Neural cell (in vitro differentiated cells): ENCODE measurements around the gene SH3TC1. TPM values are rescaled to one million over a fixed set of nuclear protein-coding genes. Genes with fewer than 3 reads are reported as not detected.

Experiments used
- H2AFZ ChIP-seq: fragments of 200-600, 300-800 bp; sonication (generic), shearing (Covaris generic); 2 replicates; pipeline ENCODE4 v1.6.0; 2014; ENCODE audit warnings: low read depth, mild to moderate bottlenecking, antibody characterized with exemption, low read length, moderate library complexity
- H3F3A ChIP-seq: fragments of 200-600 bp; shearing (Covaris generic); 2 replicates; pipeline ENCODE4 v1.6.1; 2016; ENCODE audit warnings: mild to moderate bottlenecking, moderate library complexity, mixed read lengths, antibody characterized with exemption, low read length; ENCODE audit not compliant: insufficient read depth, poor library complexity, severe bottlenecking
- H3K27ac ChIP-seq: fragments of 200-600, 300-800 bp; sonication (generic), shearing (Covaris generic); 2 replicates; pipeline ENCODE4 v1.5.1; 2014; ENCODE audit warnings: mild to moderate bottlenecking, low read length, moderate library complexity
- H3K27me3 ChIP-seq: fragments of 300-800, 200-600 bp; sonication (generic), shearing (Covaris generic); 2 replicates; pipeline ENCODE4 v1.6.0; 2014; ENCODE audit warnings: mild to moderate bottlenecking, low read depth, low read length, moderate library complexity; ENCODE audit not compliant: insufficient read depth
- H3K36me3 ChIP-seq: fragments of 300-800, 200-600 bp; sonication (generic), shearing (Covaris generic); 2 replicates; pipeline ENCODE4 v1.5.1; 2014; ENCODE audit warnings: mild to moderate bottlenecking, antibody characterized with exemption, low read length, moderate library complexity; ENCODE audit not compliant: insufficient read depth
- H3K4me2 ChIP-seq: fragments of 300-800, 200-600 bp; sonication (generic), shearing (Covaris generic); 2 replicates; pipeline ENCODE4 v1.6.0; 2014; ENCODE audit warnings: mild to moderate bottlenecking, low read length
- H3K4me3 ChIP-seq: fragments of 300-800, 200-600 bp; sonication (generic), shearing (Covaris generic); 2 replicates; pipeline ENCODE4 v1.5.1; 2014; ENCODE audit warnings: mild to moderate bottlenecking, low read length, moderate library complexity
- H3K79me2 ChIP-seq: fragments of 200-600 bp; shearing (Covaris generic); replicated peaks from 2 replicates; pipeline ENCODE4 v1.6.0; 2014; ENCODE audit warnings: mild to moderate bottlenecking, low read length, moderate library complexity; ENCODE audit not compliant: insufficient read depth
- H3K9ac ChIP-seq: fragments of 300-800, 200-600 bp; sonication (generic), shearing (Covaris generic); 2 replicates; pipeline ENCODE4 v1.6.1; 2016; ENCODE audit warnings: mild to moderate bottlenecking, low read length, mixed read lengths
- H3K9me2 ChIP-seq: fragments of 200-600 bp; shearing (Covaris generic); 2 replicates; pipeline ENCODE4 v1.6.1; 2016; ENCODE audit warnings: mild to moderate bottlenecking, low read length, mixed read lengths; ENCODE audit not compliant: insufficient read depth
- H3K9me3 ChIP-seq: fragments of 200-600, 300-800 bp; sonication (generic), shearing (Covaris generic); 2 replicates; pipeline ENCODE4 v1.6.1; 2016; ENCODE audit warnings: mild to moderate bottlenecking, mixed run types, low read length, moderate library complexity, mixed read lengths
- H4K20me1 ChIP-seq: fragments of 200-600 bp; shearing (Covaris generic); 2 replicates; pipeline ENCODE4 v1.6.1; 2016; ENCODE audit warnings: mild to moderate bottlenecking, mixed run types; ENCODE audit not compliant: insufficient read depth
- EP300 ChIP-seq: fragments of 450-650 bp; conservative IDR thresholded peaks from 2 replicates; pipeline ENCODE4 v1.6.1; 2014; ENCODE audit warnings: antibody characterized with exemption, mild to moderate bottlenecking, moderate library complexity; ENCODE audit not compliant: poor library complexity, severe bottlenecking
- EZH2 ChIP-seq: fragments of 200-600, 300-800 bp; shearing (Covaris generic), sonication (generic); IDR thresholded peaks from 2 replicates; pipeline ENCODE4 v1.6.1; 2014; ENCODE audit warnings: antibody characterized with exemption, low read length, borderline replicate concordance, mild to moderate bottlenecking; ENCODE audit not compliant: insufficient read depth, poor library complexity, severe bottlenecking
- MXI1 ChIP-seq: fragments of 450-650 bp; conservative IDR thresholded peaks from 2 replicates; pipeline ENCODE4 v1.6.1; 2014; ENCODE audit warnings: antibody characterized with exemption, mild to moderate bottlenecking; ENCODE audit not compliant: poor library complexity, severe bottlenecking
- POLR2AphosphoS5 ChIP-seq: IDR thresholded peaks from 2 replicates; pipeline ENCODE4 v1.6.1; 2012
- RAD21 ChIP-seq: fragments of 450-650 bp; conservative IDR thresholded peaks from 2 replicates; pipeline ENCODE4 v1.6.1; 2014; ENCODE audit warnings: antibody characterized with exemption, mild to moderate bottlenecking, moderate library complexity
- SMC3 ChIP-seq: fragments of 450-650 bp; conservative IDR thresholded peaks from 2 replicates; pipeline ENCODE4 v1.6.1; 2014; ENCODE audit warnings: antibody characterized with exemption, mild to moderate bottlenecking, moderate library complexity; ENCODE audit not compliant: poor library complexity
- TAF1 ChIP-seq: IDR thresholded peaks from 2 replicates; pipeline ENCODE4 v1.6.1; 2012; ENCODE audit warnings: low read depth
- polyA plus RNA-seq: library from polyadenylated mRNA; depleted of rRNA; stranded (reverse); fragments of >200 nt; gene quantifications from 2 replicates; pipeline ENCODE4 v1.2.3, GENCODE V29; 2014
- TF ChIP-seq, protein P1 (sequence below): fragments of 450-650 bp; IDR thresholded peaks from 2 replicates; pipeline ENCODE4 v1.5.1; 2014; ENCODE audit warnings: antibody characterized with exemption, mild to moderate bottlenecking, moderate library complexity; ENCODE audit not compliant: poor library complexity, severe bottlenecking
- TF ChIP-seq, protein P2 (sequence below): IDR thresholded peaks from 2 replicates; pipeline ENCODE4 v1.6.1; 2012; ENCODE audit warnings: borderline replicate concordance

Gene SH3TC1
- polyA plus RNA-seq, 1 donor from 2014 or later: not detected

DNA sequence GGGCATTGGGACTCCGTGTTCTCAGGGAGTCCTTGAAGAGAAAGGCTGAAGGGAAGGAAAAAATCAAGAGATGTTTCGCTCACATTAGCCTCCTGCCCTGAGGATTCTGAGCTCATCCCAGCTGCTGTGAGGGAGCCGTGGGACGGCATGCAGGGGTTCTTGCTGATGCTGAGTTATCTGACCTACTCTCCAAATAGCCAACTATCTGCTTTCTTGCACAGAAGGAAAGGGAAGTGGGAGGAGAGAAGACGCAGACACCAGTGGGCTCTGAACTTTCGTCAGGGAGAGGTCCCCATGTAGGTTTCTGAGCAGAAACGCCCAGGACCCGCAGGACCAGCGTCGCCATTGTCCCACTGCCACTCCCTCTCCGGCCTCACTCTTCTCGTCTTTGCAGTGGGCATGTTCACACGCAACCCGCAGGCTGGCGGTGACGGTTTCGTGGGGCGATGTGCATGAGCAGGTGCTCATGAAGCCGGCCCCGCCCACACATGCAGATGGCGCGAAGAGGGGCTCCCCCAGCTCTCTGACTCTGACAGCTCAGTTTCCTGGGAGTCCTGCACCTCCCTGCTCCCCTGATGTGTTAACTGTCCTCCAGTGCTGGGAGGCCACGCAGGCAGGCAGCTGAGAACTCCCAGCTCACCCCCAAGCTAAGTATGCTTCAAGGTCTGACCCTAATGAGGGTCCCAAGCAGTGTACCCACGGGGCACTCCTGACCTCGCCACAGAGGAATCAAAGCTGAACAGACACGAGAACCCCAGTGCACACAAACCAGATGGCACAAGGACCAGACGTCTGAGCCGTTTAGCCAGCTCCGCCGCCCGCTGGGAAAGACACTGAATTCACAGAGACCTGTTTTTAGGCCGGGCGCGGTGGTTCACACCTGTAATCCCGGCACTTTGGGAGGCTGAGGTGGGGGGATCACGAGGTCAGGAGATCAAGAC, 26.8 kb upstream of the SH3TC1 start:
- no peaks in the 10 kb centered on the region for H3K79me2 ChIP-seq
- no peak overlapping the region for H2AFZ ChIP-seq
- no peak overlapping the region for H3K4me3 ChIP-seq
- H3K36me3 ChIP-seq: no peaks in the 10 kb centered on the region
- no peak overlapping the region for H3K9ac ChIP-seq
- no peaks in the 10 kb centered on the region for H3F3A ChIP-seq
- H4K20me1 ChIP-seq: no peaks in the 10 kb centered on the region
- no peak for TF ChIP-seq EP300
- TF ChIP-seq, protein P1, sequence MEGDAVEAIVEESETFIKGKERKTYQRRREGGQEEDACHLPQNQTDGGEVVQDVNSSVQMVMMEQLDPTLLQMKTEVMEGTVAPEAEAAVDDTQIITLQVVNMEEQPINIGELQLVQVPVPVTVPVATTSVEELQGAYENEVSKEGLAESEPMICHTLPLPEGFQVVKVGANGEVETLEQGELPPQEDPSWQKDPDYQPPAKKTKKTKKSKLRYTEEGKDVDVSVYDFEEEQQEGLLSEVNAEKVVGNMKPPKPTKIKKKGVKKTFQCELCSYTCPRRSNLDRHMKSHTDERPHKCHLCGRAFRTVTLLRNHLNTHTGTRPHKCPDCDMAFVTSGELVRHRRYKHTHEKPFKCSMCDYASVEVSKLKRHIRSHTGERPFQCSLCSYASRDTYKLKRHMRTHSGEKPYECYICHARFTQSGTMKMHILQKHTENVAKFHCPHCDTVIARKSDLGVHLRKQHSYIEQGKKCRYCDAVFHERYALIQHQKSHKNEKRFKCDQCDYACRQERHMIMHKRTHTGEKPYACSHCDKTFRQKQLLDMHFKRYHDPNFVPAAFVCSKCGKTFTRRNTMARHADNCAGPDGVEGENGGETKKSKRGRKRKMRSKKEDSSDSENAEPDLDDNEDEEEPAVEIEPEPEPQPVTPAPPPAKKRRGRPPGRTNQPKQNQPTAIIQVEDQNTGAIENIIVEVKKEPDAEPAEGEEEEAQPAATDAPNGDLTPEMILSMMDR: no peak
- no peak for TF ChIP-seq EZH2
- TF ChIP-seq, protein P2, sequence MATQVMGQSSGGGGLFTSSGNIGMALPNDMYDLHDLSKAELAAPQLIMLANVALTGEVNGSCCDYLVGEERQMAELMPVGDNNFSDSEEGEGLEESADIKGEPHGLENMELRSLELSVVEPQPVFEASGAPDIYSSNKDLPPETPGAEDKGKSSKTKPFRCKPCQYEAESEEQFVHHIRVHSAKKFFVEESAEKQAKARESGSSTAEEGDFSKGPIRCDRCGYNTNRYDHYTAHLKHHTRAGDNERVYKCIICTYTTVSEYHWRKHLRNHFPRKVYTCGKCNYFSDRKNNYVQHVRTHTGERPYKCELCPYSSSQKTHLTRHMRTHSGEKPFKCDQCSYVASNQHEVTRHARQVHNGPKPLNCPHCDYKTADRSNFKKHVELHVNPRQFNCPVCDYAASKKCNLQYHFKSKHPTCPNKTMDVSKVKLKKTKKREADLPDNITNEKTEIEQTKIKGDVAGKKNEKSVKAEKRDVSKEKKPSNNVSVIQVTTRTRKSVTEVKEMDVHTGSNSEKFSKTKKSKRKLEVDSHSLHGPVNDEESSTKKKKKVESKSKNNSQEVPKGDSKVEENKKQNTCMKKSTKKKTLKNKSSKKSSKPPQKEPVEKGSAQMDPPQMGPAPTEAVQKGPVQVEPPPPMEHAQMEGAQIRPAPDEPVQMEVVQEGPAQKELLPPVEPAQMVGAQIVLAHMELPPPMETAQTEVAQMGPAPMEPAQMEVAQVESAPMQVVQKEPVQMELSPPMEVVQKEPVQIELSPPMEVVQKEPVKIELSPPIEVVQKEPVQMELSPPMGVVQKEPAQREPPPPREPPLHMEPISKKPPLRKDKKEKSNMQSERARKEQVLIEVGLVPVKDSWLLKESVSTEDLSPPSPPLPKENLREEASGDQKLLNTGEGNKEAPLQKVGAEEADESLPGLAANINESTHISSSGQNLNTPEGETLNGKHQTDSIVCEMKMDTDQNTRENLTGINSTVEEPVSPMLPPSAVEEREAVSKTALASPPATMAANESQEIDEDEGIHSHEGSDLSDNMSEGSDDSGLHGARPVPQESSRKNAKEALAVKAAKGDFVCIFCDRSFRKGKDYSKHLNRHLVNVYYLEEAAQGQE: no peak
- no peak for TF ChIP-seq MXI1
- TF ChIP-seq SMC3: no peak
- TF ChIP-seq RAD21: no peak
- no peak for TF ChIP-seq TAF1
- TF ChIP-seq POLR2AphosphoS5: no peak
- H3K27me3 ChIP-seq: no peaks in the 10 kb centered on the region
- H3K9me3 ChIP-seq: peaks cover 3% of the 10 kb centered on the region
- H3K27ac ChIP-seq: no peak overlapping the region
- H3K4me2 ChIP-seq: no peak overlapping the region
- no peaks in the 10 kb centered on the region for H3K9me2 ChIP-seq

GRCh38 chr4:8173492-8174242, 25.4 kb upstream of the SH3TC1 start:
- Histone ChIP-seq H3F3A (no peaks in the 10 kb centered on the region), H2AFZ (no peak overlapping the region), H3K9me3 (peaks cover under 1% of the 10 kb centered on the region), H3K27ac (no peak overlapping the region), H3K4me3 (no peak overlapping the region), H4K20me1 (no peaks in the 10 kb centered on the region), H3K4me2 (no peak overlapping the region), H3K9me2 (no peaks in the 10 kb centered on the region), H3K79me2 (no peaks in the 10 kb centered on the region), H3K27me3 (no peaks in the 10 kb centered on the region), H3K36me3 (no peaks in the 10 kb centered on the region), H3K9ac (no peak overlapping the region)
- no peak for TF ChIP-seq SMC3
